Cardiac muscle cell (in vitro differentiated cells and primary cell): ENCODE measurements around the gene ELAVL3. TPM values are rescaled to one million over a fixed set of nuclear protein-coding genes. Genes with fewer than 3 reads are reported as not detected.

Experiments used
- DNase-seq, 2 donors: peaks; one replicate each; pipeline versions ENCODE4 v3.0.0 to v3.0.0-alpha.2; 2010 to 2017; ENCODE audit warnings: low read depth in 1 of 2, low spot score in 1 of 2
- H3K27ac ChIP-seq: fragments of 200-600 bp; sonication (generic); 2 replicates; pipeline ENCODE4 v1.5.1; 2016
- H3K27me3 ChIP-seq: fragments of 200-600 bp; sonication (generic); 2 replicates; pipeline ENCODE4 v1.6.0; 2016; ENCODE audit warnings: control low read depth
- H3K36me3 ChIP-seq: fragments of 200-600 bp; sonication (generic); 2 replicates; pipeline ENCODE4 v1.5.1; 2016; ENCODE audit warnings: control low read depth
- H3K4me1 ChIP-seq: fragments of 200-600 bp; sonication (generic); 2 replicates; pipeline ENCODE4 v1.8.1; 2017; ENCODE audit warnings: low read depth, mild to moderate bottlenecking, mixed run types
- H3K4me3 ChIP-seq: fragments of 200-600 bp; sonication (generic); 2 replicates; pipeline ENCODE4 v1.5.1; 2016; ENCODE audit warnings: mild to moderate bottlenecking
- H3K9me3 ChIP-seq: fragments of 200-600 bp; sonication (generic); 2 replicates; pipeline ENCODE4 v1.5.1; 2017; ENCODE audit warnings: low read depth, mild to moderate bottlenecking, control low read depth
- CTCF ChIP-seq: IDR thresholded peaks from 2 replicates; pipeline ENCODE4 v1.5.1; 2012; ENCODE audit warnings: low read depth, mild to moderate bottlenecking, low read length
- polyA plus RNA-seq: library from polyadenylated mRNA; unstranded; fragments of >200 nt; fragmentation: Nextera tagmentation; extraction: Ambion mirVana; gene quantifications from 2 replicates; pipeline ENCODE4 v1.2.1, GENCODE V29; 2016
- total RNA-seq: library from RNA; depleted of rRNA; stranded (reverse); fragments of >200 nt; gene quantifications from 2 replicates; pipeline ENCODE4 v1.2.3, GENCODE V29; 2016

ELAVL3 gene
- total and polyA plus RNA-seq, 2 experiments from 2014 or later, result 0.09 to 0.10 TPM

- H3K27ac ChIP-seq, result no peak overlapping the region
- H3K4me1 ChIP-seq, result no peaks in the 10 kb centered on the region
- no peaks in the 10 kb centered on the region for H3K27me3 ChIP-seq
- TF ChIP-seq CTCF, result no peak
- DNase-seq, result no peak
- H3K9me3 ChIP-seq, result no peaks in the 10 kb centered on the region
- no peak overlapping the region for H3K4me3 ChIP-seq
- H3K36me3 ChIP-seq, result peaks cover 4% of the 10 kb centered on the region
Measured at GRCh38 chr19:11510444-11510843, 29.6 kb upstream of the ELAVL3 start.

- Histone ChIP-seq H3K27ac (no peak overlapping the region), H3K4me1 (peaks cover 4% of the 10 kb centered on the region), H3K9me3 (no peaks in the 10 kb centered on the region), H3K27me3 (no peaks in the 10 kb centered on the region), H3K4me3 (no peak overlapping the region), H3K36me3 (peaks cover 4% of the 10 kb centered on the region)
- DNase-seq, result no peak
- no peak for TF ChIP-seq CTCF
Measured at GRCh38 chr19:11507370-11508078, 26.7 kb upstream of the ELAVL3 start.

GRCh38 chr19:11506967-11507366 lies 26.1 kb upstream of the ELAVL3 start:
- DNase-seq, result no peak
- peaks cover 4% of the 10 kb centered on the region for H3K4me1 ChIP-seq

GRCh38 chr19:11506101-11506555 lies 25.3 kb upstream of the ELAVL3 start:
- no peaks in the 10 kb centered on the region for H3K9me3 ChIP-seq
- no peaks in the 10 kb centered on the region for H3K27me3 ChIP-seq
- H3K36me3 ChIP-seq, result no peaks in the 10 kb centered on the region
- TF ChIP-seq CTCF, result no peak
- peak overlapping the region; percentile 87 for H3K4me3 ChIP-seq
- no peak for DNase-seq
- peak overlapping the region; percentile 96 for H3K27ac ChIP-seq
- peaks cover 4% of the 10 kb centered on the region for H3K4me1 ChIP-seq

More at GRCh38 chr19:11506967-11507366, 26.1 kb upstream of the ELAVL3 start:
- no peak for TF ChIP-seq CTCF
- Histone ChIP-seq H3K9me3 (no peaks in the 10 kb centered on the region), H3K4me3 (no peak overlapping the region), H3K36me3 (no peaks in the 10 kb centered on the region), H3K27ac (no peak overlapping the region), H3K27me3 (no peaks in the 10 kb centered on the region)

- peak within 1 kb of the TSS; percentile 96 for H3K27ac ChIP-seq
- H3K36me3 ChIP-seq, result no peaks in the 10 kb centered on the region
- no peaks in the 10 kb centered on the region for H3K27me3 ChIP-seq
- H3K9me3 ChIP-seq, result no peaks in the 10 kb centered on the region
- TF ChIP-seq CTCF, result no peak
- H3K4me3 ChIP-seq, result peak within 1 kb of the TSS; percentile 87
- H3K4me1 ChIP-seq, result peaks cover 4% of the 10 kb centered on the region
- DNase-seq, result peak; percentile 96 to 97
Measured at GRCh38 chr19:11505504-11506100, 24.8 kb upstream of the ELAVL3 start, which contains the start of gene ZNF653. TSS of gene ZNF653 (minus strand) at chr19:11505839. CDS start at chr19:11505786, 53 bp downstream.
